HEK293 (cell line): ENCODE results near the gene COL15A1.

Experiments
- CTCF ChIP-seq: fragments of 450-650 bp; formaldehyde crosslinking; IDR thresholded peaks from 2 replicates; pipeline ENCODE4 v1.5.1; 2016; ENCODE audit warnings: missing biosample characterization, missing genetic modification characterization
- HOXA7 ChIP-seq: sonication (generic); formaldehyde crosslinking; IDR thresholded peaks from 2 replicates; pipeline ENCODE4 v1.8.1; 2022; ENCODE audit warnings: missing genetic modification reagents, borderline replicate concordance
- KLF10 ChIP-seq: fragments of 450-650 bp; IDR thresholded peaks from 2 replicates; pipeline ENCODE4 v1.5.1; 2018; ENCODE audit warnings: missing biosample characterization, mild to moderate bottlenecking, missing genetic modification characterization
- ZNF155 ChIP-seq: fragments of 450-650 bp; formaldehyde crosslinking; IDR thresholded peaks from 2 replicates; pipeline ENCODE4 v1.5.1; 2016; ENCODE audit warnings: missing biosample characterization, missing genetic modification characterization
- ZNF48 ChIP-seq: fragments of 450-650 bp; formaldehyde crosslinking; IDR thresholded peaks from 2 replicates; pipeline ENCODE4 v1.5.1; 2016; ENCODE audit warnings: missing biosample characterization, missing genetic modification characterization
- ZNF510 ChIP-seq: fragments of 450-650 bp; formaldehyde crosslinking; IDR thresholded peaks from 2 replicates; pipeline ENCODE4 v1.5.1; 2018; ENCODE audit warnings: mild to moderate bottlenecking, missing genetic modification characterization, missing biosample characterization; ENCODE audit not compliant: insufficient replicate concordance
- ZNF747 ChIP-seq: fragments of 450-650 bp; formaldehyde crosslinking; IDR thresholded peaks from 2 replicates; pipeline ENCODE4 v1.5.1; 2016; ENCODE audit warnings: missing biosample characterization, missing genetic modification characterization
- TF ChIP-seq, protein P1 (sequence below): fragments of 450-650 bp; formaldehyde crosslinking; IDR thresholded peaks from 2 replicates; pipeline ENCODE4 v1.5.1; 2016; ENCODE audit warnings: missing biosample characterization, missing genetic modification characterization
- TF ChIP-seq, protein P2 (sequence below): sonication (generic); formaldehyde crosslinking; IDR thresholded peaks from 2 replicates; pipeline ENCODE4 v1.8.1; 2022; ENCODE audit warnings: mild to moderate bottlenecking, moderate library complexity, missing genetic modification reagents
- TF ChIP-seq, protein P3 (sequence below): fragments of 450-650 bp; IDR thresholded peaks from 2 replicates; pipeline ENCODE4 v1.5.1; 2018; ENCODE audit warnings: missing biosample characterization, missing genetic modification characterization

DNA sequence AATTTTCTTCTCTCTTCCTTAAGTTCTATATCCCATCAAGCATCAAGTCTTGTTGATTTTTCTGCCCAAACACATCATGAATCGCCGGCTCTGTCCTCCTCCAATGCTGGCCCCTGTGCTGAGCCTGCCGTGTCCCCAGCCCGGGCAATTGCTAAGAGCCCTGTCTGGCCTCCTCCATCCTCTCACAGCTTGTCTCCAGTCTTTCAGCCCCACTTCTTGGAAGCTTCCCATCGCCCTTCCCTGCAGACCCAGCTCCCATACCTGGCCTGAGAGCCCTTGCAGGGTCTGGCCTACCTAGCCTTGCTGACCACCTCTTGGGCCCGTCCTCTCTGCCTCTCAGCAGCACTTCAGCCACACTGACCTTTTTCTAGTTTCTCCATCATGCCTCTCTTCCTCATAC, 61.9 kb downstream of the COL15A1 start:
- TF ChIP-seq ZNF48 (tag by site-specific recombination) (no peak), CTCF (tag by site-specific recombination) (no peak), ZNF747 (tag by site-specific recombination) (no peak), ZNF155 (tag by site-specific recombination) (no peak), HOXA7 (CRISPR knock-in tag) (no peak), ZNF510 (tag by site-specific recombination) (no peak), KLF10 (no peak)
- TF ChIP-seq, protein P1, sequence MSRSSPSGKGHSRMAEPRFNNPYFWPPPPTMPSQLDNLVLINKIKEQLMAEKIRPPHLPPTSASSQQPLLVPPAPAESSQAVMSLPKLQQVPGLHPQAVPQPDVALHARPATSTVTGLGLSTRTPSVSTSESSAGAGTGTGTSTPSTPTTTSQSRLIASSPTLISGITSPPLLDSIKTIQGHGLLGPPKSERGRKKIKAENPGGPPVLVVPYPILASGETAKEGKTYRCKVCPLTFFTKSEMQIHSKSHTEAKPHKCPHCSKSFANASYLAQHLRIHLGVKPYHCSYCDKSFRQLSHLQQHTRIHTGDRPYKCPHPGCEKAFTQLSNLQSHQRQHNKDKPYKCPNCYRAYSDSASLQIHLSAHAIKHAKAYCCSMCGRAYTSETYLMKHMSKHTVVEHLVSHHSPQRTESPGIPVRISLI (tag by site-specific recombination) = no peak
- TF ChIP-seq, protein P2, sequence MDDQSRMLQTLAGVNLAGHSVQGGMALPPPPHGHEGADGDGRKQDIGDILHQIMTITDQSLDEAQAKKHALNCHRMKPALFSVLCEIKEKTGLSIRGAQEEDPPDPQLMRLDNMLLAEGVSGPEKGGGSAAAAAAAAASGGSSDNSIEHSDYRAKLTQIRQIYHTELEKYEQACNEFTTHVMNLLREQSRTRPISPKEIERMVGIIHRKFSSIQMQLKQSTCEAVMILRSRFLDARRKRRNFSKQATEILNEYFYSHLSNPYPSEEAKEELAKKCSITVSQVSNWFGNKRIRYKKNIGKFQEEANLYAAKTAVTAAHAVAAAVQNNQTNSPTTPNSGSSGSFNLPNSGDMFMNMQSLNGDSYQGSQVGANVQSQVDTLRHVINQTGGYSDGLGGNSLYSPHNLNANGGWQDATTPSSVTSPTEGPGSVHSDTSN (CRISPR knock-in tag) = no peak
- TF ChIP-seq, protein P3, sequence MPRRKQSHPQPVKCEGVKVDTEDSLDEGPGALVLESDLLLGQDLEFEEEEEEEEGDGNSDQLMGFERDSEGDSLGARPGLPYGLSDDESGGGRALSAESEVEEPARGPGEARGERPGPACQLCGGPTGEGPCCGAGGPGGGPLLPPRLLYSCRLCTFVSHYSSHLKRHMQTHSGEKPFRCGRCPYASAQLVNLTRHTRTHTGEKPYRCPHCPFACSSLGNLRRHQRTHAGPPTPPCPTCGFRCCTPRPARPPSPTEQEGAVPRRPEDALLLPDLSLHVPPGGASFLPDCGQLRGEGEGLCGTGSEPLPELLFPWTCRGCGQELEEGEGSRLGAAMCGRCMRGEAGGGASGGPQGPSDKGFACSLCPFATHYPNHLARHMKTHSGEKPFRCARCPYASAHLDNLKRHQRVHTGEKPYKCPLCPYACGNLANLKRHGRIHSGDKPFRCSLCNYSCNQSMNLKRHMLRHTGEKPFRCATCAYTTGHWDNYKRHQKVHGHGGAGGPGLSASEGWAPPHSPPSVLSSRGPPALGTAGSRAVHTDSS = no peak
